ENCODE measurements around the gene ZNF726. TPM values are rescaled to one million over a fixed set of nuclear protein-coding genes. Genes with fewer than 3 reads are reported as not detected.

ZNF726 gene
- total RNA-seq (2022; extraction: Qiagen RNA extraction), result 0.34 to 0.61 TPM (median 0.54 TPM) in 5 replicates

GRCh38 chr19:23914402-23915286 lies at the start of gene ZNF726:
Gene ZNF726 (plus strand): TSS chr19:23914886. CDS start chr19:23914995, 109 bp downstream.

Other genes starting within 250 kb of the ZNF726 start
- gene ZNF675, start 227.7 kb upstream of the ZNF726 start, total RNA-seq (2022; extraction: Qiagen RNA extraction), result 2.5 to 3.8 TPM (median 3.1 TPM) in 5 replicates
- not detected in 5 replicates for gene ZNF681, start 156.0 kb upstream of the ZNF726 start, total RNA-seq (2022; extraction: Qiagen RNA extraction)
- 5.9 to 7.8 TPM (median 6.9 TPM) in 5 replicates for gene ZNF254, start 172.3 kb downstream of the ZNF726 start, total RNA-seq (2022; extraction: Qiagen RNA extraction)

Data from A549 treated with CORT108297 at 1 μM for 4 hours (cell line).